GM23338 (cell line): Measurements from ENCODE around the gene B4GALT5. TPM values are rescaled to one million over a fixed set of nuclear protein-coding genes. Genes with fewer than 3 reads are reported as not detected.
A peak's percentile ranks its signal among the peaks of the same experiment; 100 is the strongest.

Experiments
- ATAC-seq: fragments of 200-7000 bp; cut with Tn5 transposase; 3 replicates; pipeline ENCODE4 v1.9.1; 2020
- DNase-seq: peaks from one replicate; pipeline ENCODE4 v3.0.0-alpha.2; 2015; ENCODE audit warnings: low spot score
- H2AFZ ChIP-seq: fragments of 200-600 bp; sonication (generic); 2 replicates; pipeline ENCODE4 v1.8.0; 2016; ENCODE audit warnings: antibody characterized with exemption, mild to moderate bottlenecking, moderate library complexity
- H3F3A ChIP-seq: fragments of 200-600 bp; sonication (generic); replicated peaks from 2 replicates; pipeline ENCODE4 v1.8.0; 2017; ENCODE audit warnings: antibody characterized with exemption, mixed run types, low read depth
- H3K27ac ChIP-seq: fragments of 200-600 bp; sonication (generic); 2 replicates; pipeline ENCODE4 v1.6.1; 2016; ENCODE audit warnings: low read depth
- H3K27me3 ChIP-seq: fragments of 200-600 bp; sonication (generic); 2 replicates; pipeline ENCODE4 v1.8.0; 2016; ENCODE audit warnings: mild to moderate bottlenecking, mixed run types, moderate library complexity; ENCODE audit not compliant: insufficient read depth
- H3K36me3 ChIP-seq: fragments of 200-600 bp; sonication (generic); 2 replicates; pipeline ENCODE4 v1.8.0; 2016; ENCODE audit warnings: mild to moderate bottlenecking; ENCODE audit not compliant: insufficient read depth
- H3K4me1 ChIP-seq: fragments of 200-600 bp; sonication (generic); 2 replicates; pipeline ENCODE4 v1.8.0; 2016; ENCODE audit warnings: mild to moderate bottlenecking, moderate library complexity; ENCODE audit not compliant: insufficient read depth
- H3K4me2 ChIP-seq: fragments of 200-600 bp; sonication (generic); 2 replicates; pipeline ENCODE4 v1.7.1; 2017; ENCODE audit warnings: mixed run types
- H3K4me3 ChIP-seq: fragments of 200-600 bp; sonication (generic); 2 replicates; pipeline ENCODE4 v1.6.1; 2016; ENCODE audit warnings: mixed run types
- H3K79me2 ChIP-seq: fragments of 200-600 bp; sonication (generic); replicated peaks from 2 replicates; pipeline ENCODE4 v1.8.0; 2017; ENCODE audit warnings: mild to moderate bottlenecking; ENCODE audit not compliant: insufficient read depth
- H3K9me2 ChIP-seq: fragments of 200-600 bp; sonication (generic); 2 replicates; pipeline ENCODE4 v1.8.0; 2017; ENCODE audit not compliant: insufficient read depth
- H4K20me1 ChIP-seq: fragments of 200-600 bp; sonication (generic); replicated peaks from 2 replicates; pipeline ENCODE4 v1.8.0; 2017; ENCODE audit warnings: mild to moderate bottlenecking; ENCODE audit not compliant: insufficient read depth
- H3K27ac Mint-ChIP-seq: 2 replicates; pipeline ENCODE4 v1.8.0; 2020; ENCODE audit warnings: inconsistent platforms, mild to moderate bottlenecking, moderate library complexity, mixed read lengths
- H3K27me3 Mint-ChIP-seq: 3 replicates; pipeline ENCODE4 v1.8.0; 2022; ENCODE audit warnings: low read depth, mild to moderate bottlenecking, moderate library complexity, mixed read lengths, inconsistent platforms; ENCODE audit not compliant: insufficient read depth, poor library complexity
- H3K36me3 Mint-ChIP-seq: 3 replicates; pipeline ENCODE4 v1.8.0; 2021; ENCODE audit warnings: low read depth, mild to moderate bottlenecking, inconsistent platforms, moderate library complexity, mixed read lengths
- H3K4me1 Mint-ChIP-seq: 3 replicates; pipeline ENCODE4 v1.8.0; 2020; ENCODE audit warnings: mild to moderate bottlenecking, inconsistent platforms, mixed read lengths
- H3K4me3 Mint-ChIP-seq: 3 replicates; pipeline ENCODE4 v1.8.0; 2021; ENCODE audit warnings: moderate library complexity, mild to moderate bottlenecking, inconsistent platforms, mixed read lengths
- H3K9me3 Mint-ChIP-seq: 3 replicates; pipeline ENCODE4 v1.8.0; 2020; ENCODE audit warnings: moderate library complexity, mild to moderate bottlenecking, inconsistent platforms, mixed read lengths
- CREB1 ChIP-seq: fragments of 250-450 bp; sonication (Bioruptor Pico); IDR thresholded peaks from 2 replicates; pipeline ENCODE4 v1.5.0; 2020; ENCODE audit warnings: low read depth, mild to moderate bottlenecking, moderate library complexity
- CTCF ChIP-seq, 2 experiments: fragments of 200-600 bp in 1 of 2; sonication (generic) in 1 of 2; conservative IDR thresholded peaks; 2 replicates each; pipeline versions ENCODE4 v1.5.1 to v1.6.1; 2016 to 2017; ENCODE audit warnings: antibody characterized with exemption in 2 of 2, low read depth in 2 of 2, mild to moderate bottlenecking in 2 of 2, moderate library complexity in 1 of 2
- ETS1 ChIP-seq: IDR thresholded peaks from 2 replicates; pipeline ENCODE4 v1.6.1; 2016; ENCODE audit warnings: antibody characterized with exemption
- EZH2phosphoT487 ChIP-seq: fragments of 200-600 bp; sonication (generic); IDR thresholded peaks from one replicate; pipeline ENCODE4 v1.8.1; 2018; ENCODE audit warnings: antibody characterized with exemption; ENCODE audit not compliant: unreplicated experiment
- JUNB ChIP-seq: IDR thresholded peaks from one replicate; pipeline ENCODE4 v1.6.1; 2016; ENCODE audit warnings: antibody characterized with exemption; ENCODE audit not compliant: unreplicated experiment
- NANOG ChIP-seq: IDR thresholded peaks from 2 replicates; pipeline ENCODE4 v1.6.1; 2016; ENCODE audit warnings: antibody characterized with exemption, borderline replicate concordance
- ZNF331 ChIP-seq: fragments of 250-450 bp; sonication (Bioruptor Pico); IDR thresholded peaks from 2 replicates; pipeline ENCODE4 v1.5.0; 2020; ENCODE audit warnings: low read depth, mild to moderate bottlenecking, moderate library complexity
- ZNF462 ChIP-seq: fragments of 250-450 bp; sonication (Bioruptor Pico); IDR thresholded peaks from 2 replicates; pipeline ENCODE4 v1.5.0; 2020; ENCODE audit warnings: mild to moderate bottlenecking, moderate library complexity
- polyA plus RNA-seq: library from polyadenylated mRNA; unstranded; fragments of >200 nt; fragmentation: Nextera tagmentation; extraction: Ambion mirVana; gene quantifications from 2 replicates; pipeline ENCODE4 v1.2.1, GENCODE V29; 2016
- total RNA-seq: library from RNA; depleted of rRNA; stranded (reverse); fragments of >200 nt; shearing (Covaris generic); gene quantifications from 2 replicates; pipeline ENCODE4 v1.2.3, GENCODE V29; 2014

B4GALT5 gene
- total and polyA plus RNA-seq, 2 experiments from 2014 or later, result 19.1 to 50.3 TPM

GRCh38 chr20:49646528-49646927, 67.2 kb downstream of the B4GALT5 start:
- no peak overlapping the region for H3K4me2 ChIP-seq
- H3K27ac Mint-ChIP-seq, result no peak overlapping the region
- peaks cover 42% of the 10 kb centered on the region for H3K36me3 ChIP-seq

GRCh38 chr20:49646126-49646525, 67.6 kb downstream of the B4GALT5 start:
- Histone ChIP-seq H3K36me3 (peaks cover 46% of the 10 kb centered on the region), H3K4me1 (no peaks in the 10 kb centered on the region), H3F3A (no peaks in the 10 kb centered on the region; the same call in 1 of the 2 replicates), H3K9me2 (no peaks in the 10 kb centered on the region), H3K27ac (0 out of 2 replicates have a peak overlapping the region, but pooled peaks have one; percentile 50), H3K4me3 (no peak overlapping the region), H3K79me2 (peaks cover 61% of the 10 kb centered on the region), H4K20me1 (peaks cover 27% of the 10 kb centered on the region), H3K4me2 (no peak overlapping the region), H2AFZ (no peak overlapping the region), H3K27me3 (no peaks in the 10 kb centered on the region)
- no peak for DNase-seq
- Mint-ChIP-seq H3K36me3 (peaks cover 67% of the 10 kb centered on the region), H3K27me3 (no peaks in the 10 kb centered on the region), H3K27ac (no peak overlapping the region), H3K4me1 (peaks cover 2% of the 10 kb centered on the region; the same call in 2 of the 3 replicates), H3K9me3 (no peaks in the 10 kb centered on the region), H3K4me3 (no peak overlapping the region)
- ATAC-seq, result no peak
- TF ChIP-seq ZNF462 (CRISPR knock-in tag), result no peak
- TF ChIP-seq EZH2phosphoT487, result no peak
- TF ChIP-seq NANOG, result no peak

More at GRCh38 chr20:49646528-49646927, 67.2 kb downstream of the B4GALT5 start:
- H3K27me3 Mint-ChIP-seq, result no peaks in the 10 kb centered on the region
- H3K36me3 Mint-ChIP-seq, result peaks cover 63% of the 10 kb centered on the region
- 0 out of 2 replicates have a peak overlapping the region, but pooled peaks have one; percentile 50 for H3K27ac ChIP-seq
- H3F3A ChIP-seq, result no peaks in the 10 kb centered on the region; the same call in 1 of the 2 replicates
- H2AFZ ChIP-seq, result no peak overlapping the region
- H4K20me1 ChIP-seq, result peaks cover 27% of the 10 kb centered on the region
- H3K4me1 Mint-ChIP-seq, result peaks cover 2% of the 10 kb centered on the region; the same call in 2 of the 3 replicates
- no peak overlapping the region for H3K4me3 ChIP-seq
- H3K4me1 ChIP-seq, result no peaks in the 10 kb centered on the region
- H3K27me3 ChIP-seq, result no peaks in the 10 kb centered on the region
- H3K79me2 ChIP-seq, result peaks cover 61% of the 10 kb centered on the region
- DNase-seq, result no peak
- ATAC-seq, result no peak
- H3K9me2 ChIP-seq, result no peaks in the 10 kb centered on the region
- TF ChIP-seq NANOG (no peak), CREB1 (no peak), ETS1 (no peak), JUNB (no peak), ZNF331 (CRISPR knock-in tag) (no peak), CTCF (conservative IDR thresholded peaks at IDR 0.05; ENCODE audit: low read depth in 2 of 2) (no peak)
- no peaks in the 10 kb centered on the region for H3K9me3 Mint-ChIP-seq
- no peak overlapping the region for H3K4me3 Mint-ChIP-seq
